Fibroblast of skin of left quadriceps (primary cell): ENCODE measurements around the gene UBE2L3.
"Not testable (repeated sequence)": the region's sequence is repeated elsewhere in the genome, so short reads cannot be mapped to it uniquely, and the experiment has no call there.

Source experiments
- DNase-seq, 2 experiments: peaks; one replicate each; pipeline ENCODE4 v3.0.0-alpha.2; 2013; ENCODE audit warnings: low read depth in 2 of 2

The UBE2L3 gene

DNA sequence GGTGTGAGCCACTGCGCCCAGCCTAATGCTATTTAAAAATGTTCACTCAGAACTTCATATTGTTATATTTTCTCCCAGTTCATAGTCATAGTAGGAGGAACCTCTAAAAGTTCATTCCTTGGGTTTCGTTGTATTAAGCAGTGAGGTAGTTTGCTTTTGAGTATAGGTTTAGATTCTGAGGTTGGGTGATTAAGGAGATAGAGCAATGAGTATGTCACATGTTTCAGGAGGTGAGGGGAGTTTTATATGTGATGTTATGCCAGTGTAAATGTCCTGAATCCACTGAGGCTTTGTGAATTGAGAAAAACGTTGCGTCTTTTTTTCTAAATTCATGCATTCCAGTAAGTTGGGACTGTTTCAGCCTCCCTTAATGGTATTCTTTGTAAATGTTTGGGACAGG is 4.2 kb downstream of the UBE2L3 start:
- DNase-seq = no peak

- DNase-seq = no peak
Observed at GRCh38 chr22:21573293-21573734, 5.8 kb downstream of the UBE2L3 start.

DNA sequence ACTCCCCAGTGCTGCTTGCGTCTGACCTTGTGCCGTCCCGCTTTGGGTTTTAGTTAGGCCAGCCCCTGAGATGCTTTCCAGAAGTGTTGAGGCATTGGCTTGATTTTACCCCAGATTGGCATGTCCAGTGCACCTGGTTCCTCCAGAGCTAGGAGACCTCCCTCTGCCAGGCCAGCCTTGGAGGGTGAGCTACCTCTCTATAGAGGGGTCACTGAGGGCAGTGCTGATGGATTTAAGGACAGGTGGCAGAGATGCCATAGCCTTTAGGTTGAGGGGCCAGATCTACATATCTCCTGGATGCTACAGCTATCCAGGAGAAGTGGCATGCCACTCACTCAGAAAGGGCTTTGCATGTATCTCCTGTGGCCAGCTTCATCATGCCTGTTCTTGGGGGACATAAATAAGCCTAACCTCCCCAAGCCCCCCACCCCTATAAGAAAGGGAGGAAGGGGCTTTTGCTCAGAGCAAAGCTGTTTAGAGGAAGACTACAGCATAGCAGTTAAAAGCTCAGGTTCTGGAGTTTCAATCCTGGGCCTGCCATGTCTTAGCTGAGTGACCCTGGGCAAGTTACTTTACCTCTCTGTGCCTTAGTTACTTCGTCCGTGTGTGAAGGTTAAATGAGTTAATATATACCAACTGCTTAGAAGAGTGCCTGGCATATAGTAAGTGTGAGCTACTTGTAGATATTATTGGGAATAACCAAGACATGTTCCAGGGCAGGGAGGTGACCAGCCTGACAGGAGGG is 6.4 kb downstream of the UBE2L3 start:
- no peak for DNase-seq

GRCh38 chr22:21579474-21579851 is 11.9 kb downstream of the UBE2L3 start:
- no peak for DNase-seq

GRCh38 chr22:21580623-21581007 is 13.1 kb downstream of the UBE2L3 start:
- not testable (repeated sequence) for DNase-seq

DNA sequence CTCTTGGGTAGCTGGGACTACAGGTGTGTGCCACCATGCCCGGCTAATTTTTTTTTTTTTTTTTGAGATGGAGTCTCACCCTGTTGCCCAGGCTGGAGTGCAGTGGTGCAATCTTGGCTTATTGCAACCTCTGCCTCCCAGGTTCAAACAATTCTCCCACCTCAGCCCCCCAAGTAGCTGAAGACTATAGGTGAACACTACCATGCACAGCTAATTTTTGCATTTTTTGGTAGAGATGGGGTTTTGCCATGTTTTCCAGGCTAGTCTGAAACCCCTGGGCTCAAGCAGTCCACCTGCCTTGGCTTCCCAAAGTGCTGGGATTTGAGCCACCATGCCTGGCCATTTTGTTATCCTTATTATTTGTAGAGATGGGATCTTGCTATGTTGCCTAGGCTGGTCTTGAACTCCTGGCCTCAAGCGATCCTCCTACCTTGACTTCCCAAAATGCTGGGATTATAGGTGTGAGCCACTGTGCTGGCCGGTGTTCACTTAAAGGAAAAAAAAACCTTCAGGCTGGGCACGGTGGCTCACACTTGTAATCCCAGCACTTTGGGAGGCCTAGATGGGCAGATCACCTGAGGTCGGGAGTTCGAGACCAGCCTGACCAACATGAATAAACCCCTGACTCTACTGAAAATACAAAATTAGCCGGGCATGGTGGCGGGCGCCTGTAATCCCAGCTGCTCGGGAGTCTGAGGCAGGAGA is 13.6 kb downstream of the UBE2L3 start:
- not testable (repeated sequence) for DNase-seq

DNA sequence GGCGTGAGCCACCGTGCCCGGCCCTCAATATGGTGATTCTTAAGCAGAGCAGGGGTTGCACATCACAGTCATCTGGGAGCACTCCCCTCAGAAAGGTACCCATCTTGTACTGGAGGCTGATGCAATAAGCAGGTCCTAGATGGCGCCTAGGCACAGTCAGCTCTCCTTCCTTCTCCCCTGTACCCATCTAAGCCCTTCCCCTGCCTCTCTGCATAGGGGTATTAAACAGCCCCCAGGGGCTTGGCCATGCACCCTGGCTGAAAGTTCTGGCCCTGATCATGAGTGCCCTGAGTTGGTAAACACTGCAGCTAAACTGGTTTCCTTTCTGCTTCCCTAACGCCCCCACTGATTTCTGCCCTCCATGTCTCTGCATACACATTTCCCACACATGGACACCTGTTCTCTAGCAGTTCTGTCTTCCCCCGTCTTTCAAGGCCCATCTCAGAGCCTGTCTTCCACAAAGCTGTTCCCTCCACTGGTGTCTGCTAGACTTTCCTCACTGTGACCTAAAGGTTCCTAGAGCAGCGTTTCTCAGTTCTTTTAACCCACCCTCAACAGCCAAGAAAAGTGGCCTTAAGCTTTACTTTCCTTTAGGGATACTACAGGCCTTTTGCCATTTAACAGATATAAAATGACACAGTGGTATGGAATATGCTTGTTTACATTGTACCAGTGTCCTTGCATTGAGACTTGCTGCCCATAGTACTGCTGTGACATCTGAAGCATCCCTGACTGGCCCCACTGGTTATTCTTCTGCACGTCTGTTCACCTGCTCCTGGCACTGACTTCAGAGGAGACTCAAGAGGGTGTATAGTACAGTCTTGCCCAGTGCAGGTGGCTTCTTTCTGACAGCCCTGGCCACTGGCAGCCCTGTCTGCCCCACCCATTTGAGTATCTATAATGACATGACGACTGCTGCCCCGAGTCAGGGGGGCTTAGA is 15.6 kb downstream of the UBE2L3 start:
- DNase-seq = no peak

DNA sequence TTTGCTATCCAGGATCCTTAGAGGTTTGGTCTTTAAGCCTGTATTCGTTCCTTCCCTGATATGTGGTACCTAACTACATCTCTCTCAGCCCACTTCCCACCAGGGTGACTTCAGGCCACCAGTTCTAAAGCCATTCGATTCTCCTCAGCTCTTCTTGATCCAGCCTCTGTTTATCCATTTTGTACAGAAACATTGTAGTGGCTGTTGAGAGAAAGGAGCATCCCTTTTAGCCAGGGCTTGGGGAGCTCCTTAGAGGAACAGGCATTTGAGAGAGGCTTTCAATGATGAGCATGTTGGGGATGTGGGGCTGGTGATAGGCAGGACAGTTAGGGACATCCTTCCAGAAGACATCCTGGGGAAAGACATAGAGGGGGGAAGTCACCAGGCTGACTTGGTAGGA is 17.9 kb downstream of the UBE2L3 start:
- no peak for DNase-seq

DNA sequence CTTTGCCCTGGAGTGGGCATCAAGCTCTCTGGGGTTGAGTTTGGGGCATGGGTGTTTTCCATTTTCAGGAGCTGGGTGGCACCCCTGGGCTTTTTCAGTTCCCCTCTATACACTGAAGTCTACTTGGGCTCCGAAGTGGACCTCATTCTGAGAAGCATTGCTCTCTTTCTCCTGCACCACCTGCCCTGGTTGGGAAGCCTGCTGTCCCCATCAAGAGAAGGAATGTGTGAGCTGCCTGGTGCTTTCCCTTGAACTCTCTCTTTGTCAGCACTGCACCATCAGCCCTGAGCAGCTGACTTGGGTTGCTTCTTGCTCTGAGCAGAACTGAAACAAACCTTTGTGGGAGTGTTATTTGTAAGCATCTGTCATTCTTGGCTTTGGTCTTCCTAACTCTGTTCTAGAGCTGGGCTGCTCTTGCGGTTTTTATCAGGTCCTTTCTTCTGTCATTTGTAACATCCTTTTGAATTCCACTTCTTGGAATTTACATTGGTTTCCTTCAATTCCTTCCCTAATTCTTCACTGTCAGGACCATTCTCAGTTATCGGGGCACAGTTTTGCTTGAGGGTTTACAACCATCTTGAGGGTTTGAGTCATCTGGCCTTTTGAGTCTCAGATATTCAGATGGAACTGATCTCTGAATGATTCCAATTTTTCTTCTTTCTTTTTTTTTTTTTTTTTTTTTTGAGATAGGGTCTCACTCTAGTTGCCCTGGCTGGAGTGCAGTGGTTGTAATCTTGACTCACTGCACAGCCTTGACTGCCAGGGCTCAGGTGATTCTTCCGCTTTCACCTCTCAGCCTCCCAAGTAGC is 20.5 kb downstream of the UBE2L3 start:
- no peak for DNase-seq

DNA sequence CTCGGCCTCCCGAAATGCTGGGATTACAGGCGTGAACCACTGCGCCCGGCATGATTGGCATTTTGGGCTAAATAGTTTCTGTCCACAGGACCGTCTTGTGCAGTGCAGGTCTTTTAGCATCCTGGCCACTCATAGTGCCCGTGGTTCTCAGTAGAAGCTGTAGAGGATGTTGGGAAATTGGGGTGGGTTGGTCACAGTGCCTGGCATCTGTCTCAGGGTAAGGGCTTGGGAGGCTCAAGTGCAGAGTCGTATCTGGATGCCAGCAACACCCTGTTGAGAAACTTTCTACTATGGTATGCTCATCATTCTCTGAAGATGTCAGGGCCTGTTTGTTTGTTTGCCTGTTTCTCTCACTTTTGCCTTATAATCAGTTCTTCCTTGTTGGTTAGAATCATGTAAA is 21.9 kb downstream of the UBE2L3 start:
- no peak for DNase-seq

DNA sequence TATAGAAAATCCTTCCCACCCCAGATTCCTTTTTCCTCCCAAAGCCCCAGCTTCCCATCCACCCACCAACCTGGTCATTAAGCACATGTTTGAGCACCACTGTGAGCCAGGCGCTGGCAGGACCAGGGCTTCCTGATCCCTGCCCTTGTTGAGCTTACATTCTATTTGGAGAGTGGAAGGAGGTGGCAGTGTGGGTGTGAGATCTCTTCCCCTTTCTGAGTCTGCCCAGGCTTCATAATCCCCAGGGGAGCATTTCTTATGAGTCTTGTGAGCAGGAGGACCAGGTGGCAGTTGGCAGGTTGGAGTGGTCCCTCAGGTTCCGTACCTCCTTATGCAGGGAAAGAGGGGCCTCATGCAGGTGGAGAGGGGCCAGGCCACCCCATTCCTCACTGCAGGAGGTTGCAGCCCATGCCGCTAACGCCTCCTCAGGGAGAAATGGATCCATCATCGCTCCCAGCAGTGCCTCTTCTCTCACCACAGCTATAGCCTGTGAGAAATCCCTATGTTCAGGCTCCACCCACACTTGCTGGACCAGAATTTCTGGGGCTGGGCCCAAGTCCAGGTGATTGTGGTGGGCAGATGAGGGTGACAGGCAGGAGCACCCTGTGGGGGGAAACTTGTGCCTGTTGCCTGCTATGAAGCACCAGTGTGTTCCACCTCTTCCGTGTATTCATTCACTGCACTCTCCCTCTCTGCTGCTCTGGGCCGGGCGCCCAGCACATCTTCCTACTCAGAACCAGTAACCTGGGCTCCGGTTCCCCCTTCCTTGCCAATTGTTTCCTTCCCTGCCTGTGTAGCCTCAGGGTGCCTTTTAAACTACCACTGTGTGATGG is 23.5 kb downstream of the UBE2L3 start:
- no peak for DNase-seq

DNA sequence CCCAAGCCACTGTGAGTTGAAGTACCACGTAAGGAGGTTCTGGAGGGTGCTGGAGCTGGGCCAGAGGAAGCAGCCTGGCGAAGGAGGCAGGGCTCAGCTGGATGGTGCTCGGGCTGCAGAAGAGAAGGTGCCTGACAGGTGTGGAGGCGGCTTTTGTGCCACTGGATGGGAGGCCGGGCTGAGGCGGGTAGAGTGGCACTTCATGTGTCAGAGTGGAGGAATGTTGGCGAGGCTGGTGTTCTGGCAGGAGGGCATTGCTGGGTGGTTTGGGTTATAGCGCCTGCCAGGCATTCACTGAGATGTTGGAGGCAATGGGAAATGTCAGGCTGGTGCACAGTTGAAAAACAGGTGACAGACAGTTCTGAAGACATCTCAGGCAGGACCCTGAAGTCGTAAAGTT is 24.2 kb downstream of the UBE2L3 start:
- DNase-seq = no peak

DNA sequence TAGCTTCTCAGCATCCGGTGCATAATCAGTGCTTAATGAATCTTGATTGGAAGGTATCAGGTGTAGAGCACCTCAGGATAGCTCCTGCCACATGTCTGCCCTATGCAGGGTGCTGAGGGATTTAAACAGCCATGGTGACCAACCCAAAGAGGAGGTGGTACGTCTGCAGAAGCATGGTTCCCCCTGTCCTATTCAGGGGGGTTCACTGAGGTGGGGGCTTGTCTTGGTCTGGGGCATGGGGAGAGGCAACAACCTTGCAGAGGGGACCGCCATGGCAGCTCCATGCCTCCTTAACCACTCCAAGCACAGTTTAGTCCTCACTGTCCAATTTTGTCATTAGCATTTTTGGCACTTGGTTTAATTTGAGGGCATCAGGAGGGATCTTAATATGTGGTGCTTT is 24.9 kb downstream of the UBE2L3 start:
- no peak for DNase-seq

- no peak for DNase-seq
Observed at GRCh38 chr22:21593406-21594232, 26.1 kb downstream of the UBE2L3 start.

- DNase-seq = no peak
Observed at GRCh38 chr22:21594865-21595452, 27.4 kb downstream of the UBE2L3 start.

DNA sequence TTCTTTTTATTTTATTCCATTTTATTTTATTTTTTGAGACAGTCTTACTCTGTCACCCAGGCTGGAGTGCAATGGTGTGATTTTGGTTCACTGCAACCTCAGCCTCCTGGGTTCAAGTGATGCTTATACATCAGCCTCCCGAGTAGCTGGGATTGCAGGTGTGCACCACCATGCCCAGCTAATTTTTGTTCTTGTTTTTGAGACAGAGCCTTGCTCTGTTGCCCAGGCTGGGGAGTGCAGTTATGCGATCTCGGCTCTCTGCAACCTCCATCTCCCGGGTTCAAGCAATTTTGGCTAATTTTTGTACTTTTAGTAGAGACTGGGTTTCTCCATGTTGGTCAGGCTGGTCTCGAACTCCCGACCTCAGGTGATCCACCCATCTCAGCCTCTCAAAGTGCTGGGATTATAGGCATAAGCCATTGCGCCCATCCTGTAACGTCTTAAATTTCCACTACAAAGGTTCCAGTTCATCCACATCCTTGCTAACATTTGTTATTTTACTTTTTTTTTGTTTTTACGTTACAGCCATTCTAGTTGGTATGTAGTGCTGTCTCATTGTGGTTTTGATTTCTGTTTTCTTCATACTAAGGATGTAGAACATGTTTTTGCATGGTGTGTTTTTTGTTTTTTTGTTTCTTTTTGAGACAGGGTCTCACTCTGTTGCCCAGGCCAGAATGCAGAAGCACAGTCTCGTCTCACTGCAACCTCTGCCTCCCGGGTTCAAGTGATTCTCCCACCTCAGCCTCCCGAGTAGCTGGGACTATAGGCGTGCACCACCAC is 29.0 kb downstream of the UBE2L3 start:
- DNase-seq = not testable (repeated sequence)

DNA sequence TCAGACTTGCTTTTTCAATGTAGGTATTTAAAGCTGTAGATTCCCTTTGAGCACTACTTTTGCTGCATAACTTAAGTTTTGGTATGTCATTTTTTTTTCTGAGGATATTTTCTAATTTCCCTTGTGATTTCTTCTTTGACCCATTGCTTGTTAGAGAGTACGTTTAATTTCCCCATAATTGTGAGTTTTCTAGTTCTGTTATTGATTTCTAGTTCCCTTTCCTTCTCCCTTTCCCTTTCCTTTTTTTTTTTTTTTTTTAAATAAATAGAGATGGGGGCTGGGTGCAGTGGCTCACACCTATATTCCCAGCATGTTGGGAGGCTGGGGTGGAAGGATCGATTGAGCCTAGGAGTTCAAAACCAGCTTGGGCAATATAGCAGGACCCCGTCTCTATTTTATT is 30.8 kb downstream of the UBE2L3 start:
- DNase-seq = no peak

GRCh38 chr22:21599053-21599893 is 31.8 kb downstream of the UBE2L3 start:
- no peak for DNase-seq
